MM.1S (cell line): Measurements from ENCODE around the gene GPS1.

ENCODE experiments used
- DNase-seq: peaks from one replicate; pipeline ENCODE4 v3.0.0-alpha.2; 2015
- H2AFZ ChIP-seq: fragments of 300-600 bp; sonication (generic); 2 replicates; pipeline ENCODE4 v1.6.0; 2016; ENCODE audit warnings: antibody characterized with exemption, low read length
- H3F3A ChIP-seq: fragments of 300-600 bp; sonication (generic); 2 replicates; pipeline ENCODE4 v1.6.1; 2016; ENCODE audit warnings: mild to moderate bottlenecking, antibody characterized with exemption, low read length, moderate library complexity, mixed read lengths; ENCODE audit not compliant: insufficient read depth
- H3K27ac ChIP-seq: fragments of 300-600 bp; sonication (generic); 2 replicates; pipeline ENCODE4 v1.5.1; 2016; ENCODE audit warnings: mild to moderate bottlenecking, low read length
- H3K27me3 ChIP-seq: fragments of 300-600 bp; sonication (generic); replicated peaks from 2 replicates; pipeline ENCODE4 v1.6.0; 2016; ENCODE audit warnings: low read length; ENCODE audit not compliant: insufficient read depth
- H3K36me3 ChIP-seq: fragments of 300-600 bp; sonication (generic); replicated peaks from 2 replicates; pipeline ENCODE4 v1.6.1; 2016; ENCODE audit warnings: mild to moderate bottlenecking, low read length, mixed read lengths; ENCODE audit not compliant: insufficient read depth
- H3K4me1 ChIP-seq: fragments of 300-600 bp; sonication (generic); 2 replicates; pipeline ENCODE4 v1.6.1; 2016; ENCODE audit warnings: low read length, mixed read lengths
- H3K4me2 ChIP-seq: fragments of 300-600 bp; sonication (generic); 2 replicates; pipeline ENCODE4 v1.6.0; 2016; ENCODE audit warnings: low read depth, low read length
- H3K4me3 ChIP-seq: fragments of 300-600 bp; sonication (generic); 2 replicates; pipeline ENCODE4 v1.5.1; 2016; ENCODE audit warnings: low read length, mixed read lengths
- H3K79me2 ChIP-seq: fragments of 300-600 bp; sonication (generic); 2 replicates; pipeline ENCODE4 v1.6.1; 2016; ENCODE audit warnings: mixed run types, low read length, mixed read lengths
- H3K9ac ChIP-seq: fragments of 300-600 bp; sonication (generic); 2 replicates; pipeline ENCODE4 v1.6.1; 2016; ENCODE audit warnings: low read length, mixed read lengths
- H3K9me2 ChIP-seq: fragments of 300-600 bp; sonication (generic); replicated peaks from 2 replicates; pipeline ENCODE4 v1.6.1; 2016; ENCODE audit warnings: mild to moderate bottlenecking, low read length, mixed read lengths; ENCODE audit not compliant: insufficient read depth
- H3K9me3 ChIP-seq: fragments of 300-600 bp; sonication (generic); replicated peaks from 2 replicates; pipeline ENCODE4 v1.6.1; 2016; ENCODE audit warnings: mild to moderate bottlenecking, low read length, mixed read lengths; ENCODE audit not compliant: insufficient read depth
- H4K20me1 ChIP-seq: fragments of 300-600 bp; sonication (generic); 2 replicates; pipeline ENCODE4 v1.6.1; 2016; ENCODE audit warnings: mild to moderate bottlenecking, low read length, moderate library complexity, mixed read lengths; ENCODE audit not compliant: insufficient read depth
- CTCF ChIP-seq: fragments of 300-600 bp; sonication (generic); IDR thresholded peaks from 2 replicates; pipeline ENCODE4 v1.5.1; 2016; ENCODE audit warnings: antibody characterized with exemption, low read length, mixed read lengths
- EZH2 ChIP-seq: fragments of 300-600 bp; sonication (generic); optimal IDR thresholded peaks from 2 replicates; pipeline ENCODE3; 2017; ENCODE audit warnings: low read depth, mild to moderate bottlenecking, antibody characterized with exemption, low read length, mixed read lengths
- EZH2phosphoT487 ChIP-seq: fragments of 300-600 bp; sonication (generic); IDR thresholded peaks from 2 replicates; pipeline ENCODE4 v1.6.1; 2018; ENCODE audit warnings: antibody characterized with exemption, low read length

Gene GPS1

GRCh38 chr17:82083009-82083408 is 31.3 kb downstream of the GPS1 start:
- Histone ChIP-seq H3F3A (no peaks in the 10 kb centered on the region; the same call in 1 of the 2 replicates), H3K27me3 (no peaks in the 10 kb centered on the region), H3K4me1 (no peaks in the 10 kb centered on the region), H4K20me1 (no peaks in the 10 kb centered on the region), H3K9me3 (no peaks in the 10 kb centered on the region), H3K27ac (no peak overlapping the region), H3K9ac (no peak overlapping the region), H3K4me2 (no peak overlapping the region), H3K36me3 (peaks cover 13% of the 10 kb centered on the region), H2AFZ (no peak overlapping the region), H3K9me2 (no peaks in the 10 kb centered on the region), H3K4me3 (no peak overlapping the region), H3K79me2 (peaks cover 2% of the 10 kb centered on the region; the same call in 1 of the 2 replicates)
- TF ChIP-seq CTCF: no peak
- no peak for TF ChIP-seq EZH2
- no peak for TF ChIP-seq EZH2phosphoT487
- DNase-seq: no peak

DNA sequence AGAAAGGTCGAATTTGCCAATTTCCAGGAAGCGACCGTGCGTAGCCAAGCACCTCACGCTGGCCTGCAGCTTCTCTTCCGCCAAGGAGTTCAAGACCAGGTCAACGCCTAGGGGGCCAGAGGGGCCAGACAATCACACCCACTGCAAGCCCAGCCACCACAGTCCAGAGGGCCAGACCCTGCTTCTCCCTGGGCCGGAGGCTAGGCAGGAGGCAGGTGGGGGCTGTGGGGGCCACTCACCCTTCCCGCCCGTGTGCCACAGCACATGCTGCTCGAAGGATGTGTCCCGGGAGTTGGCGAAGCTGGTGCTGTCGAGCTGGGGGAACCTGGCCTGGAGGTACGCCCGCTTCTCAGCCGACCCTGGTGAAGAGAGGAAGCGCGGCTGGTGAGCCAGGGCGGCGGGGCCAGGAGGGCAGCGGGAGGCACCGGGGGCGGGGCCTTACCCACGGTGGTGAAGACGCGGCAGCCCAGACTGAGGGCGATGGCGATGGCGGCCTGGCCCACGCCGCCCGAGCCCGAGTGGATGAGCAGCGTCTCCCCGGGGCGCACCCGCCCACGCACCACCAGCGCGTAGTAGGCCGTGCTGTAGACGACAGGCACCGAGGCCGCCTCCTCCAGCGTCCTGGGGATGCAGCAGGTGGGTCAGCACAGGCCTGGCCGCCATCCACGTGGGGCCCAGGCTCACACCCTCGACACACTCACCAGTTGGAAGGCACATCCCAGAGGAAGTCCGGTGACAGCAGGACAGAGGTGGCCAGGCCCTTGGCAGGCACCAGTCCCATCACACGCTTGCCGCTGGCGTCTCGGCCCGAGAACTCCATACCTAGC is 32.0 kb downstream of the GPS1 start:
- Histone ChIP-seq H2AFZ (no peak overlapping the region), H3K27me3 (no peaks in the 10 kb centered on the region), H4K20me1 (no peaks in the 10 kb centered on the region), H3K36me3 (peaks cover 13% of the 10 kb centered on the region), H3K79me2 (peaks cover 4% of the 10 kb centered on the region; the same call in 1 of the 2 replicates), H3K4me3 (no peak overlapping the region), H3K4me1 (no peaks in the 10 kb centered on the region), H3K27ac (no peak overlapping the region), H3K9ac (no peak overlapping the region), H3K4me2 (no peak overlapping the region), H3K9me3 (no peaks in the 10 kb centered on the region), H3K9me2 (no peaks in the 10 kb centered on the region), H3F3A (no peaks in the 10 kb centered on the region)
- no peak for DNase-seq
- TF ChIP-seq CTCF (no peak), EZH2phosphoT487 (no peak), EZH2 (no peak)

GRCh38 chr17:82084373-82085030 is 32.8 kb downstream of the GPS1 start:
- Histone ChIP-seq H3F3A (no peaks in the 10 kb centered on the region), H3K36me3 (peaks cover 18% of the 10 kb centered on the region), H3K27ac (no peak overlapping the region), H3K4me3 (no peak overlapping the region), H3K9ac (no peak overlapping the region), H3K4me1 (no peaks in the 10 kb centered on the region), H3K9me3 (no peaks in the 10 kb centered on the region), H2AFZ (no peak overlapping the region), H3K27me3 (no peaks in the 10 kb centered on the region), H3K4me2 (no peak overlapping the region), H3K9me2 (no peaks in the 10 kb centered on the region), H3K79me2 (peaks cover 10% of the 10 kb centered on the region; the same call in 1 of the 2 replicates), H4K20me1 (no peaks in the 10 kb centered on the region)
- TF ChIP-seq CTCF (no peak), EZH2 (no peak), EZH2phosphoT487 (no peak)
- no peak for DNase-seq
